Left ventricle myocardium inferior (tissue), 1 donor: ENCODE measurements around the gene PNRC2. TPM values are rescaled to one million over a fixed set of nuclear protein-coding genes. Genes with fewer than 3 reads are reported as not detected.
"Not testable (repeated sequence)": the region's sequence is repeated elsewhere in the genome, so short reads cannot be mapped to it uniquely, and the experiment has no call there.

Experiments used
- DNase-seq: peaks from one replicate; pipeline ENCODE4 v3.0.0-alpha.2; 2020
- H3K27ac ChIP-seq: fragments of 200-600 bp; replicated peaks from 2 replicates; pipeline ENCODE4 v1.8.0; 2021
- H3K27me3 ChIP-seq: fragments of 200-600 bp; 2 replicates; pipeline ENCODE4 v1.8.0; 2021; ENCODE audit warnings: low read depth
- H3K36me3 ChIP-seq: fragments of 200-600 bp; 2 replicates; pipeline ENCODE4 v1.8.0; 2021
- H3K4me1 ChIP-seq: fragments of 200-600 bp; 2 replicates; pipeline ENCODE4 v1.8.0; 2021
- H3K4me3 ChIP-seq: fragments of 200-600 bp; 2 replicates; pipeline ENCODE4 v1.8.0; 2021; ENCODE audit warnings: mild to moderate bottlenecking, moderate library complexity
- H3K9me3 ChIP-seq: fragments of 200-600 bp; replicated peaks from 2 replicates; pipeline ENCODE4 v1.8.0; 2021
- intact Hi-C: fragments of 100-400 bp; cut with micrococcal nuclease; formaldehyde crosslinking; loops from one replicate; pipeline ENCODE4 v1.11.0; 2022
- total RNA-seq: library from RNA; stranded (reverse); fragmentation: NEBNext Ultra II Directional; extraction: Animal tissue kit (Norgen Biotek cat#: 25700); gene quantifications from one replicate; pipeline ENCODE4 v1.2.1, GENCODE V29; 2021
- TF ChIP-seq, protein P1 (sequence below): fragments of 200-600 bp; IDR thresholded peaks from 2 replicates; pipeline ENCODE4 v1.8.0; 2021; ENCODE audit warnings: antibody characterized with exemption, mild to moderate bottlenecking, borderline replicate concordance
- donor health status: DM: no; HTN: yes; CAD: no; lungs with severe emphysema.

The PNRC2 gene
- total RNA-seq, 1 donor from 2014 or later: 92.3 TPM

GRCh38 chr1:23957096-23957495, 2.5 kb upstream of the PNRC2 start:
- no peaks in the 10 kb centered on the region for H3K9me3 ChIP-seq
- no peaks in the 10 kb centered on the region for H3K27me3 ChIP-seq
- DNase-seq: no peak
- H3K4me1 ChIP-seq: peaks cover 54% of the 10 kb centered on the region
- no peak overlapping the region for H3K4me3 ChIP-seq
- peaks cover 10% of the 10 kb centered on the region for H3K36me3 ChIP-seq
- intact Hi-C loops: loop anchor here (5.0 kb wide), 1 partner anchor 70 kb away; no protein-coding TSS in a partner anchor
- TF ChIP-seq, protein P1, sequence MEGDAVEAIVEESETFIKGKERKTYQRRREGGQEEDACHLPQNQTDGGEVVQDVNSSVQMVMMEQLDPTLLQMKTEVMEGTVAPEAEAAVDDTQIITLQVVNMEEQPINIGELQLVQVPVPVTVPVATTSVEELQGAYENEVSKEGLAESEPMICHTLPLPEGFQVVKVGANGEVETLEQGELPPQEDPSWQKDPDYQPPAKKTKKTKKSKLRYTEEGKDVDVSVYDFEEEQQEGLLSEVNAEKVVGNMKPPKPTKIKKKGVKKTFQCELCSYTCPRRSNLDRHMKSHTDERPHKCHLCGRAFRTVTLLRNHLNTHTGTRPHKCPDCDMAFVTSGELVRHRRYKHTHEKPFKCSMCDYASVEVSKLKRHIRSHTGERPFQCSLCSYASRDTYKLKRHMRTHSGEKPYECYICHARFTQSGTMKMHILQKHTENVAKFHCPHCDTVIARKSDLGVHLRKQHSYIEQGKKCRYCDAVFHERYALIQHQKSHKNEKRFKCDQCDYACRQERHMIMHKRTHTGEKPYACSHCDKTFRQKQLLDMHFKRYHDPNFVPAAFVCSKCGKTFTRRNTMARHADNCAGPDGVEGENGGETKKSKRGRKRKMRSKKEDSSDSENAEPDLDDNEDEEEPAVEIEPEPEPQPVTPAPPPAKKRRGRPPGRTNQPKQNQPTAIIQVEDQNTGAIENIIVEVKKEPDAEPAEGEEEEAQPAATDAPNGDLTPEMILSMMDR: no peak
- H3K27ac ChIP-seq: peak overlapping the region; percentile 1

- intact Hi-C loops: loop anchor here (5.0 kb wide), 1 partner anchor 69 kb away; no protein-coding TSS in a partner anchor
- Histone ChIP-seq H3K4me3 (peak overlapping the region; percentile 87), H3K4me1 (peaks cover 62% of the 10 kb centered on the region), H3K27ac (peak overlapping the region; percentile 99), H3K36me3 (peaks cover 14% of the 10 kb centered on the region)
- not testable (repeated sequence) for H3K9me3 ChIP-seq, DNase-seq, H3K27me3 ChIP-seq
These were observed 1.4 kb upstream of the PNRC2 start for GRCh38 chr1:23958040-23958809.

GRCh38 chr1:23958810-23959460, 693 bp upstream of the PNRC2 start:
- DNase-seq: peak; percentile 82
- Histone ChIP-seq H3K4me1 (peaks cover 69% of the 10 kb centered on the region), H3K36me3 (peaks cover 21% of the 10 kb centered on the region), H3K9me3 (no peaks in the 10 kb centered on the region), H3K27ac (peak overlapping the region; percentile 99), H3K4me3 (peak overlapping the region; percentile 87), H3K27me3 (no peaks in the 10 kb centered on the region)
- TF ChIP-seq, protein P1: peak; percentile 59
- intact Hi-C loops: loop anchor here (5.0 kb wide), 1 partner anchor 68 kb away; no protein-coding TSS in a partner anchor

DNA sequence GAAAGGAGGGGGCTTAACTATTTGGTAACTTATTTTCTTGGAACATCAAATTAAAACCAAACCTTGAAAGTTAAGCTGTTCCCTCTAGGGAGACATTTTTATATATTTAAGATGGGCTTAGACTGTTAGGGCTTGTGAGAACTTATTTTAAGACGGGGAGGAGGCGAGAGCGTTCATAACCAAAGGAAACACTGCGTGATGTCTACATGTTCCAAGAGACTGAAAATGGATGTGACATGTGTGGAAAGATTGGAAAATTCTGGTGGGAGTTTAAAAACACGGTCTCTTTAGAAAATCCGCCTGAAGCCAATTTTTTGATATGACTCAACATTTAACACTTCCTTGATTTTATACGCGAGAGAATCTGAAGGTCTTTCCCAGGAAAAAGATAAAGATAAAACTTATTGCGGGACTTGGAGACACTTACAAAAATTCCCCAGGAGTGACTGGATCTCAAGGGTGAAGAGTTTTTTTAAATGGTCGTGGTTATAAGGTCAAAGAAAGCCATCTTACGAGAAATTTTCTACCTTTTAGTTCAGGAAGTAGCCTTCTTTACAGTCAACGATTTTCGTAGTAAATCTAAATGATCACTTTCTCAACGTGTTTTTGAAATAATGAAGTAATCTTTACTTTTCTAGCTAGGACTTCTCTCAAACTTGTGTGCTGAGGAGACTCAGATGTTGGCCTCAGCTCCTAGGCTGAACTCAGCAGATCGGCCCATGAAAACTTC, 828 bp downstream of the PNRC2 start:
- peaks cover 77% of the 10 kb centered on the region for H3K4me1 ChIP-seq
- H3K27me3 ChIP-seq: no peaks in the 10 kb centered on the region
- H3K4me3 ChIP-seq: peak overlapping the region; percentile 87
- intact Hi-C loops: no loop called here
- peak overlapping the region; percentile 99 for H3K27ac ChIP-seq
- TF ChIP-seq, protein P1: no peak
- peaks cover 34% of the 10 kb centered on the region for H3K36me3 ChIP-seq
- H3K9me3 ChIP-seq: no peaks in the 10 kb centered on the region
- DNase-seq: no peak

- no peaks in the 10 kb centered on the region for H3K27me3 ChIP-seq
- TF ChIP-seq, protein P1: no peak
- peaks cover 75% of the 10 kb centered on the region for H3K4me1 ChIP-seq
- DNase-seq: no peak
- H3K4me3 ChIP-seq: no peak overlapping the region
- peaks cover 62% of the 10 kb centered on the region for H3K36me3 ChIP-seq
- intact Hi-C loops: no loop called here
- H3K9me3 ChIP-seq: no peaks in the 10 kb centered on the region
- peak overlapping the region; percentile 41 for H3K27ac ChIP-seq
These were observed 4.1 kb downstream of the PNRC2 start for GRCh38 chr1:23963617-23964234.
